HEK293 (cell line): ENCODE measurements around the gene EBLN1.

Source experiments
- CTCF ChIA-PET: fragments of 350-600 bp; formaldehyde crosslinking; extraction: SDS; loops from one replicate; lab custom pipeline; 2021; ENCODE audit warnings: antibody characterized with exemption; lab: Yijun Ruan, JAX
- POLR2A ChIA-PET: fragments of 300-600 bp; formaldehyde crosslinking; extraction: SDS; loops from one replicate; lab custom pipeline; 2020; ENCODE audit warnings: antibody characterized with exemption, inconsistent platforms; lab: Yijun Ruan, JAX
- H3K27ac ChIP-seq: fragments of 200-500 bp; sonication (Bioruptor generic); 2 replicates; pipeline ENCODE4 v1.5.1; 2014; ENCODE audit warnings: low read depth, low read length, control low read depth, inconsistent platforms; ENCODE audit errors: extremely low read depth
- H3K36me3 ChIP-seq, 2 experiments: fragments of 200-500 bp in 1 of 2; sonication (Bioruptor generic) in 1 of 2; 1 replicate in 1 of 2; 2 replicates in 1 of 2; pipeline ENCODE4 v1.5.1; 2014 to 2017; ENCODE audit warnings: inconsistent platforms in 2 of 2, low read length in 2 of 2; ENCODE audit not compliant: control insufficient read depth in 2 of 2, insufficient read depth in 1 of 2
- H3K4me1 ChIP-seq: fragments of 200-500 bp; sonication (Bioruptor generic); 2 replicates; pipeline ENCODE4 v1.5.1; 2014; ENCODE audit warnings: mild to moderate bottlenecking, low read length, inconsistent platforms; ENCODE audit not compliant: control insufficient read depth, insufficient read depth
- H3K4me3 ChIP-seq: 2 replicates; pipeline ENCODE4 v1.5.1; 2011; ENCODE audit warnings: low read depth, mild to moderate bottlenecking, control low read depth, low read length, moderate library complexity
- H3K9me3 ChIP-seq: fragments of 200-500 bp; sonication (Bioruptor generic); 2 replicates; pipeline ENCODE4 v1.5.1; 2014; ENCODE audit warnings: low read depth, low read length, inconsistent platforms; ENCODE audit not compliant: control insufficient read depth, insufficient read depth
- HOXC10 ChIP-seq: sonication (generic); formaldehyde crosslinking; IDR thresholded peaks from 2 replicates; pipeline ENCODE4 v1.8.1; 2023; ENCODE audit warnings: mild to moderate bottlenecking, missing genetic modification reagents
- KLF1 ChIP-seq: fragments of 450-650 bp; formaldehyde crosslinking; IDR thresholded peaks from 2 replicates; pipeline ENCODE4 v1.5.1; 2016; ENCODE audit warnings: missing biosample characterization, missing genetic modification characterization
- SALL2 ChIP-seq: fragments of 450-650 bp; formaldehyde crosslinking; IDR thresholded peaks from 2 replicates; pipeline ENCODE4 v1.5.0; 2017; ENCODE audit warnings: missing biosample characterization, mild to moderate bottlenecking, missing genetic modification characterization, borderline replicate concordance
- SCRT1 ChIP-seq: fragments of 450-650 bp; formaldehyde crosslinking; IDR thresholded peaks from 2 replicates; pipeline ENCODE4 v1.5.1; 2016; ENCODE audit warnings: missing biosample characterization, missing genetic modification characterization, borderline replicate concordance
- ZBTB21 ChIP-seq: fragments of 450-650 bp; formaldehyde crosslinking; IDR thresholded peaks from 2 replicates; pipeline ENCODE4 v1.5.1; 2017; ENCODE audit warnings: missing biosample characterization, missing genetic modification characterization
- ZNF174 ChIP-seq: fragments of 450-650 bp; formaldehyde crosslinking; IDR thresholded peaks from 2 replicates; pipeline ENCODE4 v1.5.0; 2017; ENCODE audit warnings: missing biosample characterization, mild to moderate bottlenecking, missing genetic modification characterization
- ZNF266 ChIP-seq: fragments of 450-650 bp; formaldehyde crosslinking; IDR thresholded peaks from 2 replicates; pipeline ENCODE4 v1.5.1; 2016; ENCODE audit warnings: missing biosample characterization, missing genetic modification characterization, low read depth
- ZNF501 ChIP-seq: fragments of 450-650 bp; formaldehyde crosslinking; IDR thresholded peaks from 2 replicates; pipeline ENCODE4 v1.5.1; 2016; ENCODE audit warnings: missing biosample characterization, missing genetic modification characterization
- ZNF510 ChIP-seq: fragments of 450-650 bp; formaldehyde crosslinking; IDR thresholded peaks from 2 replicates; pipeline ENCODE4 v1.5.1; 2018; ENCODE audit warnings: mild to moderate bottlenecking, missing genetic modification characterization, missing biosample characterization; ENCODE audit not compliant: insufficient replicate concordance
- ZNF629 ChIP-seq: fragments of 450-650 bp; formaldehyde crosslinking; IDR thresholded peaks from 2 replicates; pipeline ENCODE4 v1.5.1; 2017; ENCODE audit warnings: missing biosample characterization, missing genetic modification characterization
- ZNF707 ChIP-seq: fragments of 450-650 bp; formaldehyde crosslinking; IDR thresholded peaks from 2 replicates; pipeline ENCODE4 v1.5.1; 2016; ENCODE audit warnings: missing biosample characterization, missing genetic modification characterization
- ZNF792 ChIP-seq: fragments of 450-650 bp; formaldehyde crosslinking; IDR thresholded peaks from 2 replicates; pipeline ENCODE4 v1.5.1; 2016; ENCODE audit warnings: missing biosample characterization, missing genetic modification characterization
- ZXDB ChIP-seq: fragments of 450-650 bp; formaldehyde crosslinking; IDR thresholded peaks from 2 replicates; pipeline ENCODE4 v1.5.1; 2016; ENCODE audit warnings: missing biosample characterization, missing genetic modification characterization
- TF ChIP-seq, protein P1 (sequence below): fragments of 450-650 bp; formaldehyde crosslinking; IDR thresholded peaks from 2 replicates; pipeline ENCODE4 v1.5.1; 2016; ENCODE audit warnings: missing biosample characterization, missing genetic modification characterization
- TF ChIP-seq, protein P2 (sequence below): fragments of 450-650 bp; formaldehyde crosslinking; IDR thresholded peaks from 2 replicates; pipeline ENCODE4 v1.5.1; 2016; ENCODE audit warnings: missing biosample characterization, missing genetic modification characterization
- TF ChIP-seq, protein P3 (sequence below): fragments of 450-650 bp; formaldehyde crosslinking; IDR thresholded peaks from 2 replicates; pipeline ENCODE4 v1.5.1; 2016; ENCODE audit warnings: missing biosample characterization, missing genetic modification characterization

The EBLN1 gene

DNA sequence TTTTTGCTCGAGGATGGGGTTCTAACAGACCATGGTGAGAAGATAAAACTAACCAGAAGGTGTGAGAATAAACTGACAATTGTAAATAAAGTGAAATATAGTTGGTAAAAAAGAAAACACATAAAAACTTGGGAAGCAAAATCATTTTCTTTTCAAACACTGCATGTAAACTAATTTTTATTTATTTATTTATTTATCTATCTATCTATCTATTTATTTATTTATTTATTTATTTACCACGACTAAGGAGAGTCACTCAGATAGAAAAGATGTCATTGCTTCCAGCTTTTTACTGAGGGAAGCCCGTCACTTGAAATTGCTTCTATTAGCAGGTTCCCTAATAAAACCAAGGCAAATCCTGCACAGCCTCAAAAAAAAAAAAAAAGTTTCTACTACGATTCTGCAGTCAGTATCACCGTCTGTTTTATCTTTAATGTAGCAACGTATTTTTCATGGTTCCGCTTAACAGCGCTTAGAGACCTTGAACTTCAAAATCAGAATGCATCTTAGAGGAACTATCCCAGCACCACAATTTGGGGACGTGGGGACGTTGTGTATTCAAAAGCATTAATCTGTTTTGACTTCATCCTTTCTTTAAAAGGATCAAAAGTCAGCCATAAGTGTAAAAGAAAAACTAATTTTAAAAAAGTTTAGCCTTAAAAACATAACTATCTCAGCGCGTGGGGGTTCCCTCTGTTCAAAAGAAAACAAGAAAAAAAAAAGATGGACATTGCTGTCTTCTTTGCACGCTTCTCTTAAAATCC, 33.3 kb upstream of the EBLN1 start (continued):
- TF ChIP-seq SALL2 (tag by site-specific recombination) (no peak), ZNF792 (tag by site-specific recombination) (no peak), ZNF707 (tag by site-specific recombination) (no peak), KLF1 (no peak), ZNF510 (peak; percentile 32), ZNF174 (tag by site-specific recombination) (no peak), ZNF629 (tag by site-specific recombination) (peak; percentile 23; the same call in 1 of the 2 replicates), ZNF266 (tag by site-specific recombination) (0 out of 2 replicates have a peak, but pooled peaks have one; percentile 32), ZXDB (tag by site-specific recombination) (peak; percentile 49; the same call in 1 of the 2 replicates), ZNF501 (tag by site-specific recombination) (no peak)
- TF ChIP-seq, protein P1, sequence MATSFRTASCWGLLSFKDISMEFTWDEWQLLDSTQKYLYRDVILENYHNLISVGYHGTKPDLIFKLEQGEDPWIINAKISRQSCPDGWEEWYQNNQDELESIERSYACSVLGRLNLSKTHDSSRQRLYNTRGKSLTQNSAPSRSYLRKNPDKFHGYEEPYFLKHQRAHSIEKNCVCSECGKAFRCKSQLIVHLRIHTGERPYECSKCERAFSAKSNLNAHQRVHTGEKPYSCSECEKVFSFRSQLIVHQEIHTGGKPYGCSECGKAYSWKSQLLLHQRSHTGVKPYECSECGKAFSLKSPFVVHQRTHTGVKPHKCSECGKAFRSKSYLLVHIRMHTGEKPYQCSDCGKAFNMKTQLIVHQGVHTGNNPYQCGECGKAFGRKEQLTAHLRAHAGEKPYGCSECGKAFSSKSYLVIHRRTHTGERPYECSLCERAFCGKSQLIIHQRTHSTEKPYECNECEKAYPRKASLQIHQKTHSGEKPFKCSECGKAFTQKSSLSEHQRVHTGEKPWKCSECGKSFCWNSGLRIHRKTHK (tag by site-specific recombination) = no peak

GRCh38 chr10:22247636-22248035, 29.8 kb upstream of the EBLN1 start:
- Histone ChIP-seq H3K9me3 (no peaks in the 10 kb centered on the region), H3K4me1 (peaks cover 14% of the 10 kb centered on the region), H3K4me3 (no peak overlapping the region), H3K27ac (peak overlapping the region; percentile 28; the same call in 1 of the 2 replicates), H3K36me3 (no peaks in the 10 kb centered on the region)
- POLR2A ChIA-PET = no interaction called here
- TF ChIP-seq SCRT1 (tag by site-specific recombination) (no peak), ZBTB21 (tag by site-specific recombination) (no peak), HOXC10 (CRISPR knock-in tag) (no peak)
- TF ChIP-seq, protein P2, sequence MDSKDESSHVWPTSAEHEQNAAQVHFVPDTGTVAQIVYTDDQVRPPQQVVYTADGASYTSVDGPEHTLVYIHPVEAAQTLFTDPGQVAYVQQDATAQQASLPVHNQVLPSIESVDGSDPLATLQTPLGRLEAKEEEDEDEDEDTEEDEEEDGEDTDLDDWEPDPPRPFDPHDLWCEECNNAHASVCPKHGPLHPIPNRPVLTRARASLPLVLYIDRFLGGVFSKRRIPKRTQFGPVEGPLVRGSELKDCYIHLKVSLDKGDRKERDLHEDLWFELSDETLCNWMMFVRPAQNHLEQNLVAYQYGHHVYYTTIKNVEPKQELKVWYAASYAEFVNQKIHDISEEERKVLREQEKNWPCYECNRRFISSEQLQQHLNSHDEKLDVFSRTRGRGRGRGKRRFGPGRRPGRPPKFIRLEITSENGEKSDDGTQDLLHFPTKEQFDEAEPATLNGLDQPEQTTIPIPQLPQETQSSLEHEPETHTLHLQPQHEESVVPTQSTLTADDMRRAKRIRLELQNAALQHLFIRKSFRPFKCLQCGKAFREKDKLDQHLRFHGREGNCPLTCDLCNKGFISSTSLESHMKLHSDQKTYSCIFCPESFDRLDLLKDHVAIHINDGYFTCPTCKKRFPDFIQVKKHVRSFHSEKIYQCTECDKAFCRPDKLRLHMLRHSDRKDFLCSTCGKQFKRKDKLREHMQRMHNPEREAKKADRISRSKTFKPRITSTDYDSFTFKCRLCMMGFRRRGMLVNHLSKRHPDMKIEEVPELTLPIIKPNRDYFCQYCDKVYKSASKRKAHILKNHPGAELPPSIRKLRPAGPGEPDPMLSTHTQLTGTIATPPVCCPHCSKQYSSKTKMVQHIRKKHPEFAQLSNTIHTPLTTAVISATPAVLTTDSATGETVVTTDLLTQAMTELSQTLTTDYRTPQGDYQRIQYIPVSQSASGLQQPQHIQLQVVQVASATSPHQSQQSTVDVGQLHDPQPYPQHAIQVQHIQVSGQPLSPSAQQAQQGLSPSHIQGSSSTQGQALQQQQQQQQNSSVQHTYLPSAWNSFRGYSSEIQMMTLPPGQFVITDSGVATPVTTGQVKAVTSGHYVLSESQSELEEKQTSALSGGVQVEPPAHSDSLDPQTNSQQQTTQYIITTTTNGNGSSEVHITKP (tag by site-specific recombination) = 0 out of 2 replicates have a peak, but pooled peaks have one; percentile 17
- TF ChIP-seq, protein P3, sequence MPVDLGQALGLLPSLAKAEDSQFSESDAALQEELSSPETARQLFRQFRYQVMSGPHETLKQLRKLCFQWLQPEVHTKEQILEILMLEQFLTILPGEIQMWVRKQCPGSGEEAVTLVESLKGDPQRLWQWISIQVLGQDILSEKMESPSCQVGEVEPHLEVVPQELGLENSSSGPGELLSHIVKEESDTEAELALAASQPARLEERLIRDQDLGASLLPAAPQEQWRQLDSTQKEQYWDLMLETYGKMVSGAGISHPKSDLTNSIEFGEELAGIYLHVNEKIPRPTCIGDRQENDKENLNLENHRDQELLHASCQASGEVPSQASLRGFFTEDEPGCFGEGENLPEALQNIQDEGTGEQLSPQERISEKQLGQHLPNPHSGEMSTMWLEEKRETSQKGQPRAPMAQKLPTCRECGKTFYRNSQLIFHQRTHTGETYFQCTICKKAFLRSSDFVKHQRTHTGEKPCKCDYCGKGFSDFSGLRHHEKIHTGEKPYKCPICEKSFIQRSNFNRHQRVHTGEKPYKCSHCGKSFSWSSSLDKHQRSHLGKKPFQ (tag by site-specific recombination) = 0 out of 2 replicates have a peak, but pooled peaks have one; percentile 46
- CTCF ChIA-PET = no interaction called here
